GM23338 (cell line): ENCODE results near the gene PTK6. TPM values are rescaled to one million over a fixed set of nuclear protein-coding genes. Genes with fewer than 3 reads are reported as not detected.

ENCODE experiments used
- ATAC-seq: fragments of 200-7000 bp; cut with Tn5 transposase; 3 replicates; pipeline ENCODE4 v1.9.1; 2020
- DNase-seq: peaks from one replicate; pipeline ENCODE4 v3.0.0-alpha.2; 2015; ENCODE audit warnings: low spot score
- H2AFZ ChIP-seq: fragments of 200-600 bp; sonication (generic); 2 replicates; pipeline ENCODE4 v1.8.0; 2016; ENCODE audit warnings: antibody characterized with exemption, mild to moderate bottlenecking, moderate library complexity
- H3F3A ChIP-seq: fragments of 200-600 bp; sonication (generic); replicated peaks from 2 replicates; pipeline ENCODE4 v1.8.0; 2017; ENCODE audit warnings: antibody characterized with exemption, mixed run types, low read depth
- H3K27ac ChIP-seq: fragments of 200-600 bp; sonication (generic); 2 replicates; pipeline ENCODE4 v1.6.1; 2016; ENCODE audit warnings: low read depth
- H3K27me3 ChIP-seq: fragments of 200-600 bp; sonication (generic); 2 replicates; pipeline ENCODE4 v1.8.0; 2016; ENCODE audit warnings: mild to moderate bottlenecking, mixed run types, moderate library complexity; ENCODE audit not compliant: insufficient read depth
- H3K36me3 ChIP-seq: fragments of 200-600 bp; sonication (generic); 2 replicates; pipeline ENCODE4 v1.8.0; 2016; ENCODE audit warnings: mild to moderate bottlenecking; ENCODE audit not compliant: insufficient read depth
- H3K4me1 ChIP-seq: fragments of 200-600 bp; sonication (generic); 2 replicates; pipeline ENCODE4 v1.8.0; 2016; ENCODE audit warnings: mild to moderate bottlenecking, moderate library complexity; ENCODE audit not compliant: insufficient read depth
- H3K4me2 ChIP-seq: fragments of 200-600 bp; sonication (generic); 2 replicates; pipeline ENCODE4 v1.7.1; 2017; ENCODE audit warnings: mixed run types
- H3K4me3 ChIP-seq: fragments of 200-600 bp; sonication (generic); 2 replicates; pipeline ENCODE4 v1.6.1; 2016; ENCODE audit warnings: mixed run types
- H3K79me2 ChIP-seq: fragments of 200-600 bp; sonication (generic); replicated peaks from 2 replicates; pipeline ENCODE4 v1.8.0; 2017; ENCODE audit warnings: mild to moderate bottlenecking; ENCODE audit not compliant: insufficient read depth
- H3K9me2 ChIP-seq: fragments of 200-600 bp; sonication (generic); 2 replicates; pipeline ENCODE4 v1.8.0; 2017; ENCODE audit not compliant: insufficient read depth
- H4K20me1 ChIP-seq: fragments of 200-600 bp; sonication (generic); replicated peaks from 2 replicates; pipeline ENCODE4 v1.8.0; 2017; ENCODE audit warnings: mild to moderate bottlenecking; ENCODE audit not compliant: insufficient read depth
- H3K27ac Mint-ChIP-seq: 2 replicates; pipeline ENCODE4 v1.8.0; 2020; ENCODE audit warnings: inconsistent platforms, mild to moderate bottlenecking, moderate library complexity, mixed read lengths
- H3K27me3 Mint-ChIP-seq: 3 replicates; pipeline ENCODE4 v1.8.0; 2022; ENCODE audit warnings: low read depth, mild to moderate bottlenecking, moderate library complexity, mixed read lengths, inconsistent platforms; ENCODE audit not compliant: insufficient read depth, poor library complexity
- H3K36me3 Mint-ChIP-seq: 3 replicates; pipeline ENCODE4 v1.8.0; 2021; ENCODE audit warnings: low read depth, mild to moderate bottlenecking, inconsistent platforms, moderate library complexity, mixed read lengths
- H3K4me1 Mint-ChIP-seq: 3 replicates; pipeline ENCODE4 v1.8.0; 2020; ENCODE audit warnings: mild to moderate bottlenecking, inconsistent platforms, mixed read lengths
- H3K4me3 Mint-ChIP-seq: 3 replicates; pipeline ENCODE4 v1.8.0; 2021; ENCODE audit warnings: moderate library complexity, mild to moderate bottlenecking, inconsistent platforms, mixed read lengths
- H3K9me3 Mint-ChIP-seq: 3 replicates; pipeline ENCODE4 v1.8.0; 2020; ENCODE audit warnings: moderate library complexity, mild to moderate bottlenecking, inconsistent platforms, mixed read lengths
- CREB1 ChIP-seq: fragments of 250-450 bp; sonication (Bioruptor Pico); IDR thresholded peaks from 2 replicates; pipeline ENCODE4 v1.5.0; 2020; ENCODE audit warnings: low read depth, mild to moderate bottlenecking, moderate library complexity
- CTCF ChIP-seq, 2 experiments: fragments of 200-600 bp in 1 of 2; sonication (generic) in 1 of 2; conservative IDR thresholded peaks; 2 replicates each; pipeline versions ENCODE4 v1.5.1 to v1.6.1; 2016 to 2017; ENCODE audit warnings: antibody characterized with exemption in 2 of 2, low read depth in 2 of 2, mild to moderate bottlenecking in 2 of 2, moderate library complexity in 1 of 2
- ETS1 ChIP-seq: IDR thresholded peaks from 2 replicates; pipeline ENCODE4 v1.6.1; 2016; ENCODE audit warnings: antibody characterized with exemption
- EZH2 ChIP-seq: fragments of 200-600 bp; sonication (generic); IDR thresholded peaks from one replicate; pipeline ENCODE4 v1.8.0; 2017; ENCODE audit warnings: antibody characterized with exemption, mild to moderate bottlenecking, low read depth; ENCODE audit not compliant: unreplicated experiment
- EZH2phosphoT487 ChIP-seq: fragments of 200-600 bp; sonication (generic); IDR thresholded peaks from one replicate; pipeline ENCODE4 v1.8.1; 2018; ENCODE audit warnings: antibody characterized with exemption; ENCODE audit not compliant: unreplicated experiment
- JUNB ChIP-seq: IDR thresholded peaks from one replicate; pipeline ENCODE4 v1.6.1; 2016; ENCODE audit warnings: antibody characterized with exemption; ENCODE audit not compliant: unreplicated experiment
- NANOG ChIP-seq: IDR thresholded peaks from 2 replicates; pipeline ENCODE4 v1.6.1; 2016; ENCODE audit warnings: antibody characterized with exemption, borderline replicate concordance
- POLR2AphosphoS5 ChIP-seq: IDR thresholded peaks from 2 replicates; pipeline ENCODE4 v1.6.1; 2016; ENCODE audit warnings: antibody characterized with exemption, low read depth
- STAT1 ChIP-seq: IDR thresholded peaks from one replicate; pipeline ENCODE4 v1.6.1; 2016; ENCODE audit warnings: antibody characterized with exemption; ENCODE audit not compliant: unreplicated experiment
- ZNF114 ChIP-seq: fragments of 250-450 bp; sonication (Bioruptor Pico); IDR thresholded peaks from 2 replicates; pipeline ENCODE4 v1.5.0; 2020; ENCODE audit warnings: mild to moderate bottlenecking, moderate library complexity
- ZNF331 ChIP-seq: fragments of 250-450 bp; sonication (Bioruptor Pico); IDR thresholded peaks from 2 replicates; pipeline ENCODE4 v1.5.0; 2020; ENCODE audit warnings: low read depth, mild to moderate bottlenecking, moderate library complexity
- long read RNA-seq: library from polyadenylated mRNA; unstranded; transcript quantifications from one replicate; pipeline ENCODE4 v2.0.0, GENCODE V29; 2020; ENCODE audit not compliant: unreplicated experiment
- polyA plus RNA-seq: library from polyadenylated mRNA; unstranded; fragments of >200 nt; fragmentation: Nextera tagmentation; extraction: Ambion mirVana; gene quantifications from 2 replicates; pipeline ENCODE4 v1.2.1, GENCODE V29; 2016
- total RNA-seq: library from RNA; depleted of rRNA; stranded (reverse); fragments of >200 nt; shearing (Covaris generic); gene quantifications from 2 replicates; pipeline ENCODE4 v1.2.3, GENCODE V29; 2014; rRNA removed
- TF ChIP-seq, protein P1 (sequence below): IDR thresholded peaks from one replicate; pipeline ENCODE4 v1.6.1; 2018; ENCODE audit warnings: antibody characterized with exemption; ENCODE audit not compliant: unreplicated experiment
- TF ChIP-seq, protein P2 (sequence below): fragments of 250-450 bp; sonication (Bioruptor Pico); IDR thresholded peaks from 2 replicates; pipeline ENCODE4 v1.5.0; 2020; ENCODE audit warnings: mild to moderate bottlenecking, moderate library complexity

Gene PTK6
- 0.28 TPM in 1 of 2 replicates, not detected in the other for total RNA-seq
- polyA plus RNA-seq: 0.07 TPM in 1 of 2 replicates, not detected in the other
- long read RNA-seq: 0 reads

GRCh38 chr20:63536997-63537524 is at the start of gene PTK6:
PTK6 (minus strand) TSS chr20:63537376; CDS start chr20:63537314, 62 bp downstream.
- H3K4me1 ChIP-seq: no peaks in the 10 kb centered on the region
- H3K9me2 ChIP-seq: no peaks in the 10 kb centered on the region
- H3K79me2 ChIP-seq: no peaks in the 10 kb centered on the region
- Mint-ChIP-seq H3K27ac (no peak within 1 kb of the TSS), H3K27me3 (peaks cover 11% of the 10 kb centered on the region), H3K9me3 (no peaks in the 10 kb centered on the region), H3K36me3 (no peaks in the 10 kb centered on the region), H3K4me3 (peak within 1 kb of the TSS; percentile 60), H3K4me1 (peaks cover 5% of the 10 kb centered on the region; the same call in 2 of the 3 replicates)
- peaks cover under 1% of the 10 kb centered on the region; the same call in 1 of the 2 replicates for H3F3A ChIP-seq
- H3K27ac ChIP-seq: no peak within 1 kb of the TSS
- TF ChIP-seq, protein P1, sequence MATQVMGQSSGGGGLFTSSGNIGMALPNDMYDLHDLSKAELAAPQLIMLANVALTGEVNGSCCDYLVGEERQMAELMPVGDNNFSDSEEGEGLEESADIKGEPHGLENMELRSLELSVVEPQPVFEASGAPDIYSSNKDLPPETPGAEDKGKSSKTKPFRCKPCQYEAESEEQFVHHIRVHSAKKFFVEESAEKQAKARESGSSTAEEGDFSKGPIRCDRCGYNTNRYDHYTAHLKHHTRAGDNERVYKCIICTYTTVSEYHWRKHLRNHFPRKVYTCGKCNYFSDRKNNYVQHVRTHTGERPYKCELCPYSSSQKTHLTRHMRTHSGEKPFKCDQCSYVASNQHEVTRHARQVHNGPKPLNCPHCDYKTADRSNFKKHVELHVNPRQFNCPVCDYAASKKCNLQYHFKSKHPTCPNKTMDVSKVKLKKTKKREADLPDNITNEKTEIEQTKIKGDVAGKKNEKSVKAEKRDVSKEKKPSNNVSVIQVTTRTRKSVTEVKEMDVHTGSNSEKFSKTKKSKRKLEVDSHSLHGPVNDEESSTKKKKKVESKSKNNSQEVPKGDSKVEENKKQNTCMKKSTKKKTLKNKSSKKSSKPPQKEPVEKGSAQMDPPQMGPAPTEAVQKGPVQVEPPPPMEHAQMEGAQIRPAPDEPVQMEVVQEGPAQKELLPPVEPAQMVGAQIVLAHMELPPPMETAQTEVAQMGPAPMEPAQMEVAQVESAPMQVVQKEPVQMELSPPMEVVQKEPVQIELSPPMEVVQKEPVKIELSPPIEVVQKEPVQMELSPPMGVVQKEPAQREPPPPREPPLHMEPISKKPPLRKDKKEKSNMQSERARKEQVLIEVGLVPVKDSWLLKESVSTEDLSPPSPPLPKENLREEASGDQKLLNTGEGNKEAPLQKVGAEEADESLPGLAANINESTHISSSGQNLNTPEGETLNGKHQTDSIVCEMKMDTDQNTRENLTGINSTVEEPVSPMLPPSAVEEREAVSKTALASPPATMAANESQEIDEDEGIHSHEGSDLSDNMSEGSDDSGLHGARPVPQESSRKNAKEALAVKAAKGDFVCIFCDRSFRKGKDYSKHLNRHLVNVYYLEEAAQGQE: no peak
- no peak for TF ChIP-seq POLR2AphosphoS5
- TF ChIP-seq STAT1: no peak
- no peak for TF ChIP-seq ETS1
- no peak for TF ChIP-seq JUNB
- TF ChIP-seq CREB1 (CRISPR knock-in tag): no peak
- TF ChIP-seq, protein P2, sequence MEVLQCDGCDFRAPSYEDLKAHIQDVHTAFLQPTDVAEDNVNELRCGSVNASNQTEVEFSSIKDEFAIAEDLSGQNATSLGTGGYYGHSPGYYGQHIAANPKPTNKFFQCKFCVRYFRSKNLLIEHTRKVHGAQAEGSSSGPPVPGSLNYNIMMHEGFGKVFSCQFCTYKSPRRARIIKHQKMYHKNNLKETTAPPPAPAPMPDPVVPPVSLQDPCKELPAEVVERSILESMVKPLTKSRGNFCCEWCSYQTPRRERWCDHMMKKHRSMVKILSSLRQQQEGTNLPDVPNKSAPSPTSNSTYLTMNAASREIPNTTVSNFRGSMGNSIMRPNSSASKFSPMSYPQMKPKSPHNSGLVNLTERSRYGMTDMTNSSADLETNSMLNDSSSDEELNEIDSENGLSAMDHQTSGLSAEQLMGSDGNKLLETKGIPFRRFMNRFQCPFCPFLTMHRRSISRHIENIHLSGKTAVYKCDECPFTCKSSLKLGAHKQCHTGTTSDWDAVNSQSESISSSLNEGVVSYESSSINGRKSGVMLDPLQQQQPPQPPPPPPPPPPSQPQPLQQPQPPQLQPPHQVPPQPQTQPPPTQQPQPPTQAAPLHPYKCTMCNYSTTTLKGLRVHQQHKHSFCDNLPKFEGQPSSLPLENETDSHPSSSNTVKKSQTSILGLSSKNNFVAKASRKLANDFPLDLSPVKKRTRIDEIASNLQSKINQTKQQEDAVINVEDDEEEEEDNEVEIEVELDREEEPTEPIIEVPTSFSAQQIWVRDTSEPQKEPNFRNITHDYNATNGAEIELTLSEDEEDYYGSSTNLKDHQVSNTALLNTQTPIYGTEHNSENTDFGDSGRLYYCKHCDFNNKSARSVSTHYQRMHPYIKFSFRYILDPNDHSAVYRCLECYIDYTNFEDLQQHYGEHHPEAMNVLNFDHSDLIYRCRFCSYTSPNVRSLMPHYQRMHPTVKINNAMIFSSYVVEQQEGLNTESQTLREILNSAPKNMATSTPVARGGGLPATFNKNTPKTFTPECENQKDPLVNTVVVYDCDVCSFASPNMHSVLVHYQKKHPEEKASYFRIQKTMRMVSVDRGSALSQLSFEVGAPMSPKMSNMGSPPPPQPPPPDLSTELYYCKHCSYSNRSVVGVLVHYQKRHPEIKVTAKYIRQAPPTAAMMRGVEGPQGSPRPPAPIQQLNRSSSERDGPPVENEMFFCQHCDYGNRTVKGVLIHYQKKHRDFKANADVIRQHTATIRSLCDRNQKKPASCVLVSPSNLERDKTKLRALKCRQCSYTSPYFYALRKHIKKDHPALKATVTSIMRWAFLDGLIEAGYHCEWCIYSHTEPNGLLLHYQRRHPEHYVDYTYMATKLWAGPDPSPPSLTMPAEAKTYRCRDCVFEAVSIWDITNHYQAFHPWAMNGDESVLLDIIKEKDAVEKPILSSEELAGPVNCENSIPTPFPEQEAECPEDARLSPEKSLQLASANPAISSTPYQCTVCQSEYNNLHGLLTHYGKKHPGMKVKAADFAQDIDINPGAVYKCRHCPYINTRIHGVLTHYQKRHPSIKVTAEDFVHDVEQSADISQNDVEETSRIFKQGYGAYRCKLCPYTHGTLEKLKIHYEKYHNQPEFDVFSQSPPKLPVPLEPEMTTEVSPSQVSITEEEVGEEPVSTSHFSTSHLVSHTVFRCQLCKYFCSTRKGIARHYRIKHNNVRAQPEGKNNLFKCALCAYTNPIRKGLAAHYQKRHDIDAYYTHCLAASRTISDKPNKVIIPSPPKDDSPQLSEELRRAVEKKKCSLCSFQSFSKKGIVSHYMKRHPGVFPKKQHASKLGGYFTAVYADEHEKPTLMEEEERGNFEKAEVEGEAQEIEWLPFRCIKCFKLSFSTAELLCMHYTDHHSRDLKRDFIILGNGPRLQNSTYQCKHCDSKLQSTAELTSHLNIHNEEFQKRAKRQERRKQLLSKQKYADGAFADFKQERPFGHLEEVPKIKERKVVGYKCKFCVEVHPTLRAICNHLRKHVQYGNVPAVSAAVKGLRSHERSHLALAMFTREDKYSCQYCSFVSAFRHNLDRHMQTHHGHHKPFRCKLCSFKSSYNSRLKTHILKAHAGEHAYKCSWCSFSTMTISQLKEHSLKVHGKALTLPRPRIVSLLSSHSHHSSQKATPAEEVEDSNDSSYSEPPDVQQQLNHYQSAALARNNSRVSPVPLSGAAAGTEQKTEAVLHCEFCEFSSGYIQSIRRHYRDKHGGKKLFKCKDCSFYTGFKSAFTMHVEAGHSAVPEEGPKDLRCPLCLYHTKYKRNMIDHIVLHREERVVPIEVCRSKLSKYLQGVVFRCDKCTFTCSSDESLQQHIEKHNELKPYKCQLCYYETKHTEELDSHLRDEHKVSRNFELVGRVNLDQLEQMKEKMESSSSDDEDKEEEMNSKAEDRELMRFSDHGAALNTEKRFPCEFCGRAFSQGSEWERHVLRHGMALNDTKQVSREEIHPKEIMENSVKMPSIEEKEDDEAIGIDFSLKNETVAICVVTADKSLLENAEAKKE (CRISPR knock-in tag): no peak
- TF ChIP-seq EZH2phosphoT487: no peak
- no peak for TF ChIP-seq ZNF331 (CRISPR knock-in tag)
- TF ChIP-seq ZNF114 (CRISPR knock-in tag): no peak
- TF ChIP-seq CTCF (conservative IDR thresholded peaks at IDR 0.05; ENCODE audit: low read depth in 2 of 2): no peak
- no peak for TF ChIP-seq EZH2
- TF ChIP-seq NANOG: no peak
- no peaks in the 10 kb centered on the region for H3K36me3 ChIP-seq
- ATAC-seq (no peak), DNase-seq (no peak)
- peak within 1 kb of the TSS; percentile 84 for H3K4me2 ChIP-seq
- H3K27me3 ChIP-seq: no peaks in the 10 kb centered on the region
- peak within 1 kb of the TSS; percentile 96 for H2AFZ ChIP-seq
- H3K4me3 ChIP-seq: peak within 1 kb of the TSS; percentile 51; the same call in 1 of the 2 replicates
- H4K20me1 ChIP-seq: no peaks in the 10 kb centered on the region
